Right hindlimb (tissue), 1 donor: Measurements from ENCODE around the gene DHRS1.

Experiments used
- DNase-seq: peaks from one replicate; pipeline ENCODE4 v3.0.0-alpha.2; 2018

The DHRS1 gene

GRCh38 chr14:24327303-24327702 is 27.7 kb upstream of the DHRS1 start:
- no peak for DNase-seq

GRCh38 chr14:24325963-24326362 is 26.4 kb upstream of the DHRS1 start:
- no peak for DNase-seq

DNA sequence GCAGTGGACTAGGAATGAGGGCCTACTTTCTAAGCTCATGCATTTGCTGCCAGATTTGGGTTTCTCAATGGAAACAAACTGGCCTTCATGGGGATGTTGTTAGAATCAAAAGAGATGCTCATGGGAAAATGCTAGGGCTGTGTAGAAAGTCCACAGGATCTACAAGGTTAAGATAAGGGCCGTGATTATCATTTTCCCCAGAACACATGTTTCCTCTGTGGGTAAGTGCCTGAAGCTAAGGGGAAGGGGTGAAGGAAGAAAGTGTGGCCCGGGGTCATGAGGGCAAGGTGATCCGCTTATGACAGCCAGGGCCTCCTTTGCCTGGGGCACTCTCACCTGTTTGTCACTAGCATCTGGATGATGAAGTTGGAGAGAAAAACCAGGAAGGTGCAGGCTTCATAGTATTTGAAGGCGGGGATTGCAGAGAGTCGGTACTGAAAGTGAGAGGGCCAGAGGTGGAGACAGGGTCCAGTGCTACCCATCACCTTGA is 25.5 kb upstream of the DHRS1 start:
- no peak for DNase-seq

DNA sequence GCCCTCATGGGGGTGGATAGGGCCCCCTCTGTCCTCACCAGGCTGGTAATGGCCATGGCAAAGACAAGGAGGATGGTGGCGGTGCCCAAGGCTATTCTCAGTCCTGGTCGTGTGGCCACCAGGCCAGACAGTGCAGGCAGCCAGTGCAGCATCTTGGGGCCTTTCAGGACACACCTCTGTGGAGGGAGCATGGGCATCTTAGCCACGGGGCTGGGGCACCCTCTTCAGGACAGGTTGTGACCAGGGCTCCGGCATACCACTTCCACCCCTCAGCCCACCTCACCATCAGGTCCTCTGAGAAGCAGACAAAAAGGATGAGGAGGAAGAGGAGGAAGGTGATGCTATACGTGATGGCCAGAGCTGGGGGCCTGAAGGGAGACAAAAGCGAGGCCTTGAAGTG is 24.4 kb upstream of the DHRS1 start:
- DNase-seq, result no peak

DNA sequence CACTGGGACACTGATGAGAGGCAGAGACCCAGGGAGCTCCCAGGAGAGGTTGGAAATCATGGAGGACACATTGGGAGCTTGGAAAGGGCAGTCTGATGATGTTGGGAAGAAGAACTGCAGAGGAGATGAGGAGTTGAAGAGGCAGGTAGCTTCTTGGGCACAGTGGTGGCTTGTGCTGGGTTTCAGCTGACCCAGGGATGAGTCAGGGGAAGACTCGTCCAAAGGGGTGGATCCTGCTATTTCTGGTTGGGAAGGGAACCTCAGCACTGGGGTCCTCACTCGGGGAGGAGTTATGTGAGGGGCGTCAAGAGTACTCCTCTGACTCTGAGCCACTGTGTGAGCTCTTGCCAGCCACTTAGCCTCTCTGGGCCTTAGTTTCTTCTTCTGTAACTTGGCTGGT is 23.8 kb upstream of the DHRS1 start:
- no peak for DNase-seq

GRCh38 chr14:24322672-24323071 is 23.1 kb upstream of the DHRS1 start:
- no peak for DNase-seq

DNA sequence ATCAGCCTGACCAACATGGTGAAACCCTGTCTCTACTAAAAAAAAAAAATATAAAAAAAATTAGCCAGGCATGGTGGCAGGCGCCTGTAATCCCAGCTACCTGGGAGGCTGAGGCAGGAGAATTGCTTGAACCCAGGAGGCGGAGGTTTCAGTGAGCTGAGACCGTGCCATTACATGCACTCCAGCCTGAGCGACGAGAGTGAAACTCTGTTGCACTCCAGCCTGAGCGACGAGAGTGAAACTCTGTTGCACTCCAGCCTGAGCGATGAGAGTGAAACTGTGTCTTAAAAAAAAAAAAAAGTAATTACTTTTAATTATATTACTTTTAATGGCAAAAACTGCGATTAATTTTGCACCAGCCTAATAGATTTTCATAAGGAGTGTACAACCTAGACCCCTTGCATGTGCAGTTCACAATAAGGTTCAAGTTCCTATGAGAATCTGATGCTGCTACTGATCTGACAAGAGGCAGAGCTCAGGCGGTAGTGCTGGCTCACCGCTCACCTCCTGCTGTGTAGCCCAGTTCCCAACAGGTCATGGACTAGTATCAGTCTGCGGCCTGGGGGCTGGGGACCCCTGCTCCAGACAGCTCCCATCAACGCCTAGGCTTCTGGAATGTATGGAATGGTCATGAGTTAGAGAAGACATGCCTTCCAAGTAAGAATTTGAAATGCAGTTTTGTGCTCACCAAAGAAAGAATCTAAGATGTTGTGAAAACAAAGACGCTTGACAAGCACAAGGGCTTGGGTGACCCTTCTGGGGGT is 21.8 kb upstream of the DHRS1 start:
- no peak for DNase-seq

- no peak for DNase-seq
Observed at GRCh38 chr14:24317141-24317928, 17.8 kb upstream of the DHRS1 start.

DNA sequence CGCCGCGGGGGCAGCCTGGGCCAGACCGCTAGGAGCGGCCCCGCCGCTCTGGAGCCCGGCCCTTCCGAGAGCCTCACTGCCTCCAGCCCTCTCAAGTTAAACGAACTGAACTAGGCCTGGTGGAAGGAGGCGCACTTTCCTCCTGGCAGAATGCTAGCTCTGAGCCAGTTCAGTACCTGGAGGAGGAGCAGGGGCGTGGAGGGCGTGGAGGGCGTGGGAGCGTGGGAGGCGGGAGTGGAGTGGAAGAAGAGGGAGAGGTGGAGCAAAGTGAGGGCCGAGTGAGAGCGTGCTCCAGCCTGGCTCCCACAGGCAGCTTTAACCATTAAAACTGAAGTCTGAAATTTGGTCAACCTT is 17.0 kb upstream of the DHRS1 start:
- DNase-seq, result no peak

GRCh38 chr14:24315807-24316596 is 16.4 kb upstream of the DHRS1 start:
- no peak for DNase-seq

- no peak for DNase-seq
Observed at GRCh38 chr14:24315243-24315806, 15.7 kb upstream of the DHRS1 start.

DNA sequence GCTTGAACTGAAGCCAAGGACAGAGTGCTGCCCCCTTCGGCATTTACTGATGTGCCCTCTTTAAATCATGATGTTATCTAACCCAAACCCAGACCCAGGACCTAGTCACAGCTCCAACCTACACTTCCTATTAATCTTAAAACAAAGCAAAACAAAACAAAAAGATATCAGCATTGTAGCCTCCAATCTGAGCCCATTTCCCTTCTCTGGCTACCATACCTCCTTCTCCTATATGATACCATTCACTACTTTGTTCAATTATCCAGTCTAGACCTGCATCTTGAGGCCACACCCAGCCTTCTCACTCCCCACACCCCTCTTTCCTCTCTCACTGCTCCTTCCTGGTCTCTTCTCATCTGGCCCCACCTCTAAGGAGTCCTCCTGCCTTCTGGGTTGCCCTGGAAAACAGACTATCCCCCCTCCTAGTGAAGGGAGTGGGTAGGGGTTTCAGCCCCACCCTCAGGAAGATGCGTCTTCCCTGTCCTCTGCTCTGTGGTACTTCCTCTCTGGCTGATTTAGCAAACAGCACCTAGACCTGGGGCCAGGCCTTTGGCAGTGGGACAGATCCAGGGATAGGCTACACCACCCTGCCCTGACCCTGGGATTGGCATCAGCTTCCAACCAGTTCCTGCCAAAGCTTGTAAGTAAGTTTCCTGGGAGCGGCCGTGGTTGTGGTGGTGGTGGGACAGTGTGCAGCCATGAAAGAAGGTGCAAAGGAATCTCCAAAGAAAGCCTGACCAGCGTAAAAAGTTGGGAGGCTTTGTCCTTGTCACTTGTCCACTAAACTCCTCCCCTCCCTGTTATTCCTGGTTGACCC is 15.0 kb upstream of the DHRS1 start:
- no peak for DNase-seq

- no peak for DNase-seq
Observed at GRCh38 chr14:24313913-24314312, 14.3 kb upstream of the DHRS1 start.

DNA sequence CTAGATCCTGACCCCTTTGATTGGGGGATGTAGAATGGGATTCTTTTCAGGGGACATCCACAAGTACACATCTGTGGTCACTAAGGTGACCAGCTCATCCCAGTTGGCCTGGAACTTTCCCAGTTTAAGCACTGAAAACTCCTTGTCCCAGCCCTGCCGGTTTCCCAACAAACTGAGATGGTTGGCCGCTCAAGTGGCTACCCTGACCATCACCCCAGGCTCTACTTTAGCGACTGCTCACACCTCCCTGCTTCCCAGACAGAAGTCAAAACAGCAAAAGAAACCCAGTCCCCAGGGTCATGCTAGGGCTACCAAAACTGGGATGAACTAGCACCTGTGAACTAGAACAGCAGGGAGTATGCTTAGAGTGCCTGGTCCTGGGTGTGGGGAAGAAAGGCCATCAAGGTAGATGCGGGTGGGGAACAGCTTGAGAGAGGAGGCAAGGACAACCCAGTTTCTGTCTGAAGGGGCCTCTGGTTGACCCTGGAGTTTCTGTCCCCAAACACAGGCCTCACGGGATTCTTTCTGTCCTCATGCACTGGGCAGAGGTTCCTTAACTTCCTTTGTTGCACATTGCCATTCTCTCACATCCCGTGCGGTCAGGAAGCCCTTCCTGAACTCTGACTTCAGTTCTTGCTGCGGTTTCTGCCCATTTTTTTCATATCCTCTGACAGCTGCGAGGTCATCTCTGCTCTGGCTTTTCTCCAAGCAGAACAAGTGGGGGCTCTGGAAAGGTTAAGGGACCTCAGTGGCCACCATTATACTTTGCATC is 13.3 kb upstream of the DHRS1 start:
- DNase-seq, result peak; percentile 38

GRCh38 chr14:24311837-24312615 is 12.4 kb upstream of the DHRS1 start:
- DNase-seq, result no peak

- peak; percentile 85 for DNase-seq
Observed at GRCh38 chr14:24310646-24311604, 11.3 kb upstream of the DHRS1 start, which contains the start of gene LTB4R. Gene LTB4R, plus strand, starts transcription at chr14:24311502. Its CDS starts 4,150 bp downstream, at chr14:24315652.

- DNase-seq, result no peak
Observed at GRCh38 chr14:24310265-24310645, 10.7 kb upstream of the DHRS1 start.

- DNase-seq, result peak; percentile 19
Observed at GRCh38 chr14:24309538-24310264, 10.1 kb upstream of the DHRS1 start, which contains the start of gene LTB4R2. Gene LTB4R2, plus strand, starts transcription at chr14:24310140. Its CDS starts 525 bp downstream, at chr14:24310665.
